Vagina (tissue), 2 donors: ENCODE data around the gene SLC23A2.

ENCODE experiments used
- CTCF ChIP-seq, 3 experiments: fragments of 450-650 bp in 2 of 3; fragments of 200-600 bp in 1 of 3; sonication (generic) in 1 of 3; IDR thresholded peaks; one replicate each; pipeline ENCODE4 v1.5.1; 2017 to 2019; ENCODE audit warnings: antibody characterized with exemption in 3 of 3, mild to moderate bottlenecking in 2 of 3, moderate library complexity in 2 of 3
- POLR2A ChIP-seq, 2 donors: fragments of 450-650 bp; IDR thresholded peaks; one replicate each; pipeline ENCODE4 v1.6.1; 2017; ENCODE audit warnings: antibody characterized with exemption in 2 of 2, mild to moderate bottlenecking in 2 of 2, moderate library complexity in 2 of 2

- no peak for TF ChIP-seq CTCF (IDR thresholded peaks at IDR 0.05)
- TF ChIP-seq POLR2A (IDR thresholded peaks at IDR 0.05): no peak
Measured at GRCh38 chr20:4962241-4962855, 39.0 kb downstream of the SLC23A2 start.
